ENCODE results near the gene AFAP1L2. TPM values are rescaled to one million over a fixed set of nuclear protein-coding genes. Genes with fewer than 3 reads are reported as not detected.

AFAP1L2 gene
- total RNA-seq, 4 donors from 2014 or later = 28.4 to 86.6 (median 48.6) TPM

GRCh38 chr10:114345701-114346100 is 58.6 kb downstream of the AFAP1L2 start:
- Histone ChIP-seq H3K36me3 (no peaks in the 10 kb centered on the region), H3K27ac (peak overlapping the region; percentile 78 to 79), H3K9me3 (no peaks in the 10 kb centered on the region), H3K4me3 (no peak overlapping the region), H3K4me1 (peaks cover 11% of the 10 kb centered on the region in 2 donors), H3K27me3 (no peaks in the 10 kb centered on the region)
- intact Hi-C loops (cut with DNase I; ENCODE audit: low total_unique reads) = no loop called here
- DNase-seq = no peak
- TF ChIP-seq CTCF (IDR thresholded peaks at IDR 0.05) (no peak), POLR2A (IDR thresholded peaks at IDR 0.05) (no peak)

GRCh38 chr10:114343623-114344505 is 60.4 kb downstream of the AFAP1L2 start:
- Histone ChIP-seq H3K27me3 (no peaks in the 10 kb centered on the region), H3K9me3 (no peaks in the 10 kb centered on the region), H3K4me1 (no peaks in the 10 kb centered on the region), H3K36me3 (no peaks in the 10 kb centered on the region), H3K27ac (peak overlapping the region; percentile 78 to 79), H3K4me3 (no peak overlapping the region)
- DNase-seq = no peak
- TF ChIP-seq CTCF (IDR thresholded peaks at IDR 0.05) (no peak), POLR2A (IDR thresholded peaks at IDR 0.05) (no peak)
- intact Hi-C loops (cut with DNase I; ENCODE audit: low total_unique reads) = no loop called here

- intact Hi-C loops (cut with DNase I; ENCODE audit: low total_unique reads) = no loop called here
- no peaks in the 10 kb centered on the region for H3K36me3 ChIP-seq
- TF ChIP-seq POLR2A (IDR thresholded peaks at IDR 0.05) (no peak), CTCF (IDR thresholded peaks at IDR 0.05) (no peak)
- no peak for DNase-seq
- H3K4me1 ChIP-seq = no peaks in the 10 kb centered on the region
- no peak overlapping the region for H3K4me3 ChIP-seq
- no peaks in the 10 kb centered on the region for H3K9me3 ChIP-seq
- H3K27ac ChIP-seq = peak overlapping the region; percentile 78 to 79
- H3K27me3 ChIP-seq = no peaks in the 10 kb centered on the region
These were observed 61.3 kb downstream of the AFAP1L2 start for GRCh38 chr10:114342976-114343375.

GRCh38 chr10:114340816-114341215 is 63.5 kb downstream of the AFAP1L2 start:
- no peak overlapping the region for H3K4me3 ChIP-seq
- H3K27ac ChIP-seq = no peak overlapping the region
- no peaks in the 10 kb centered on the region for H3K4me1 ChIP-seq
- TF ChIP-seq POLR2A (IDR thresholded peaks at IDR 0.05) = no peak
- TF ChIP-seq CTCF (IDR thresholded peaks at IDR 0.05) = no peak
- no peaks in the 10 kb centered on the region for H3K27me3 ChIP-seq
- H3K9me3 ChIP-seq = no peaks in the 10 kb centered on the region
- no peaks in the 10 kb centered on the region for H3K36me3 ChIP-seq
- no peak for DNase-seq
- intact Hi-C loops (cut with DNase I; ENCODE audit: low total_unique reads) = no loop called here
